Caco-2 (cell line): ENCODE data around the gene PROM2. TPM values are rescaled to one million over a fixed set of nuclear protein-coding genes. Genes with fewer than 3 reads are reported as not detected.

ENCODE experiments used
- Bru-seq: library from RNA; stranded (reverse); fragments of 400-500 nt; gene quantifications from one replicate; lab custom pipeline; 2021; lab: Mats Ljungman, UMichigan
- BruChase-seq, 2 experiments: library from RNA; stranded (reverse); fragments of 400-500 nt; gene quantifications; one replicate each; lab custom pipeline; 2021; lab: Mats Ljungman, UMichigan
- BruUV-seq: library from RNA; stranded (reverse); fragments of 400-500 nt; replicated peaks from 2 replicates; lab custom pipeline; 2021; lab: Mats Ljungman, UMichigan
- CTCF ChIA-PET: fragments of 300-600 bp; sonication (Branson Sonifier 250); formaldehyde crosslinking; loops from one replicate; lab custom pipeline; 2022; ENCODE audit warnings: antibody characterized with exemption; lab: Charles Lee
- POLR2A ChIA-PET: fragments of 300-600 bp; sonication (Branson Sonifier 250); formaldehyde crosslinking; loops from one replicate; lab custom pipeline; 2022; ENCODE audit warnings: antibody characterized with exemption; lab: Charles Lee
- DNase-seq, 2 experiments: peaks; one replicate each; pipeline versions ENCODE4 v3.0.0 to v3.0.0-alpha.2; 2020 to 2022
- H3K27me3 ChIP-seq: replicated peaks from 2 replicates; pipeline ENCODE4 v1.6.0; 2011; ENCODE audit warnings: low read length; ENCODE audit not compliant: control insufficient read depth, insufficient read depth
- H3K36me3 ChIP-seq: 2 replicates; pipeline ENCODE4 v1.5.1; 2011; ENCODE audit warnings: low read length; ENCODE audit not compliant: control insufficient read depth, insufficient read depth
- H3K4me1 ChIP-seq: fragments of 250-450 bp; sonication (Bioruptor Pico); 2 replicates; pipeline ENCODE4 v1.5.1; 2020; ENCODE audit warnings: mild to moderate bottlenecking
- H3K4me3 ChIP-seq: 2 replicates; pipeline ENCODE4 v1.5.1; 2011; ENCODE audit warnings: low read depth, mild to moderate bottlenecking, control low read depth, low read length
- H3K9me3 ChIP-seq: fragments of 250-450 bp; sonication (Bioruptor Pico); 2 replicates; pipeline ENCODE4 v1.5.1; 2020; ENCODE audit warnings: mild to moderate bottlenecking, moderate library complexity
- H3K27ac Mint-ChIP-seq: one replicate; pipeline ENCODE4 v1.8.0; 2022; ENCODE audit warnings: mixed read lengths; ENCODE audit not compliant: unreplicated experiment
- H3K27me3 Mint-ChIP-seq: one replicate; pipeline ENCODE4 v1.8.0; 2022; ENCODE audit warnings: mixed read lengths; ENCODE audit not compliant: insufficient read depth, unreplicated experiment
- H3K36me3 Mint-ChIP-seq: one replicate; pipeline ENCODE4 v1.8.0; 2022; ENCODE audit warnings: mild to moderate bottlenecking, mixed read lengths; ENCODE audit not compliant: insufficient read depth, unreplicated experiment
- H3K4me1 Mint-ChIP-seq: one replicate; pipeline ENCODE4 v1.8.0; 2022; ENCODE audit warnings: low read depth, mixed read lengths; ENCODE audit not compliant: unreplicated experiment
- H3K4me3 Mint-ChIP-seq: one replicate; pipeline ENCODE4 v1.8.0; 2022; ENCODE audit warnings: mild to moderate bottlenecking, moderate library complexity, mixed read lengths; ENCODE audit not compliant: unreplicated experiment
- H3K9me3 Mint-ChIP-seq: one replicate; pipeline ENCODE4 v1.8.0; 2022; ENCODE audit warnings: mixed read lengths; ENCODE audit not compliant: unreplicated experiment
- CTCF ChIP-seq, 2 experiments: fragments of 200-600 bp in 1 of 2; IDR thresholded peaks; 1 replicate in 1 of 2; 2 replicates in 1 of 2; pipeline versions ENCODE4 v1.5.1 to v1.8.0; 2011 to 2022; ENCODE audit warnings: antibody characterized with exemption in 1 of 2, control low read depth in 1 of 2, inconsistent platforms in 1 of 2, low read depth in 1 of 2, low read length in 1 of 2, mild to moderate bottlenecking in 1 of 2, moderate library complexity in 1 of 2; ENCODE audit not compliant: insufficient read depth in 1 of 2, severe bottlenecking in 1 of 2, unreplicated experiment in 1 of 2
- intact Hi-C: fragments of 100-400 bp; cut with micrococcal nuclease; formaldehyde crosslinking; loops from one replicate; pipeline ENCODE4 v1.10.0; 2022; ENCODE audit not compliant: unreplicated experiment
- long read RNA-seq: library from polyadenylated mRNA; stranded (forward); transcript quantifications from one replicate; pipeline ENCODE4 v2.0.0, GENCODE V29; 2022
- total RNA-seq: library from RNA; stranded (reverse); gene quantifications from 2 replicates; pipeline ENCODE4 v1.2.3, GENCODE V29; 2022

The PROM2 gene
- total RNA-seq (0.82 and 1.5 TPM in 2 replicates), Bru-seq, nascent RNA (percentile 23 among the genes with signal in this experiment), BruChase-seq, experiment 1, labeled RNA remaining after a 2-hour chase (percentile 33 among the genes with signal in this experiment), BruChase-seq, experiment 2, labeled RNA remaining after a 6-hour chase (percentile 25 among the genes with signal in this experiment)
- long read RNA-seq = 0 reads

- H3K9me3 Mint-ChIP-seq = no peaks in the 10 kb centered on the region
- Histone ChIP-seq H3K4me1 (peaks cover 11% of the 10 kb centered on the region), H3K9me3 (no peaks in the 10 kb centered on the region), H3K27me3 (no peaks in the 10 kb centered on the region), H3K4me3 (no peak within 1 kb of the TSS), H3K36me3 (no peaks in the 10 kb centered on the region)
- H3K27me3 Mint-ChIP-seq = no peaks in the 10 kb centered on the region
- TF ChIP-seq CTCF (IDR thresholded peaks at IDR 0.05; ENCODE audit: insufficient read depth in 1 of 2, low read depth in 1 of 2, low read length in 1 of 2, severe bottlenecking in 1 of 2, unreplicated experiment in 1 of 2) = no peak
- POLR2A ChIA-PET = no interaction called here
- CTCF ChIA-PET = no interaction called here
- H3K27ac Mint-ChIP-seq = no peak within 1 kb of the TSS
- intact Hi-C loops = no loop called here
- no TSS peak for BruUV-seq
- no peak within 1 kb of the TSS for H3K4me3 Mint-ChIP-seq
- peak; percentile 51 to 73 for DNase-seq
- no peaks in the 10 kb centered on the region for H3K36me3 Mint-ChIP-seq
- peaks cover 7% of the 10 kb centered on the region for H3K4me1 Mint-ChIP-seq
Measured at GRCh38 chr2:95274291-95275150, at the start of gene PROM2. Gene PROM2, plus strand, starts transcription at chr2:95274449. Its CDS starts 137 bp downstream, at chr2:95274586.

- ChIA-PET POLR2A (no interaction called here), CTCF (no interaction called here)
- DNase-seq = no peak
- no TSS peak for BruUV-seq
- intact Hi-C loops = no loop called here
- Mint-ChIP-seq H3K4me3 (no peak overlapping the region), H3K4me1 (no peaks in the 10 kb centered on the region), H3K27ac (no peak overlapping the region), H3K9me3 (peaks cover 12% of the 10 kb centered on the region), H3K36me3 (no peaks in the 10 kb centered on the region), H3K27me3 (peaks cover 3% of the 10 kb centered on the region)
- no peak for TF ChIP-seq CTCF (IDR thresholded peaks at IDR 0.05; ENCODE audit: insufficient read depth in 1 of 2, low read depth in 1 of 2, low read length in 1 of 2, severe bottlenecking in 1 of 2, unreplicated experiment in 1 of 2)
- Histone ChIP-seq H3K27me3 (no peaks in the 10 kb centered on the region), H3K36me3 (no peaks in the 10 kb centered on the region), H3K4me1 (no peaks in the 10 kb centered on the region), H3K4me3 (no peak overlapping the region), H3K9me3 (peaks cover 10% of the 10 kb centered on the region)
Measured at GRCh38 chr2:95225658-95226057, 48.6 kb upstream of the PROM2 start.

- peak; percentile 78 to 79 for DNase-seq
Measured at GRCh38 chr2:95231723-95232122, 42.5 kb upstream of the PROM2 start.

More at GRCh38 chr2:95231723-95232122, 42.5 kb upstream of the PROM2 start:
- Histone ChIP-seq H3K9me3 (no peaks in the 10 kb centered on the region), H3K4me1 (no peaks in the 10 kb centered on the region), H3K4me3 (no peak overlapping the region), H3K36me3 (no peaks in the 10 kb centered on the region), H3K27me3 (no peaks in the 10 kb centered on the region)
- CTCF ChIA-PET = interaction anchor here (0.6 to 2.3 kb wide), 9 partner anchors 19 to 277 kb away, joined by 3 to 22 read pairs (median 3); partner anchors contain the start of genes FAHD2A, ZNF514 and ZNF892
- H3K9me3 Mint-ChIP-seq = peaks cover 8% of the 10 kb centered on the region
- POLR2A ChIA-PET = no interaction called here
- peak; percentile 77 to 81 for TF ChIP-seq CTCF (IDR thresholded peaks at IDR 0.05; ENCODE audit: insufficient read depth in 1 of 2, low read depth in 1 of 2, low read length in 1 of 2, severe bottlenecking in 1 of 2, unreplicated experiment in 1 of 2)
- no peak overlapping the region for H3K4me3 Mint-ChIP-seq
- no peaks in the 10 kb centered on the region for H3K4me1 Mint-ChIP-seq
- peaks cover 3% of the 10 kb centered on the region for H3K27me3 Mint-ChIP-seq
- BruUV-seq = no TSS peak
- no peaks in the 10 kb centered on the region for H3K36me3 Mint-ChIP-seq
- no peak overlapping the region for H3K27ac Mint-ChIP-seq
- intact Hi-C loops = loop anchor here (1.0 kb wide), 1 partner anchor 84 kb away; no protein-coding TSS in a partner anchor
